ENCODE data around the gene NUP85.

- no peak for TF ChIP-seq POLR2A (IDR thresholded peaks at IDR 0.05; ENCODE audit: low read length)
- TF ChIP-seq GATA1 (IDR thresholded peaks at IDR 0.05; ENCODE audit: low read depth, low read length) = no peak
Measured at GRCh38 chr17:75273977-75274708, 68.7 kb downstream of the NUP85 start.
